A549 (cell line): Measurements from ENCODE around the gene GRID1. TPM values are rescaled to one million over a fixed set of nuclear protein-coding genes. Genes with fewer than 3 reads are reported as not detected.
"Not testable (repeated sequence)": the region's sequence is repeated elsewhere in the genome, so short reads cannot be mapped to it uniquely, and the experiment has no call there.

Source experiments
- ATAC-seq, 2 experiments: fragments of 200-7000 bp in 1 of 2; fragments of >200 bp in 1 of 2; cut with Nextera tagmentation in 1 of 2; cut with Tn5 transposase in 1 of 2; 3 replicates each; pipeline versions ENCODE4 v1.8.0 to v1.9.1; 2018 to 2020; ENCODE audit warnings: mild to moderate bottlenecking in 1 of 2, moderate library complexity in 1 of 2
- CTCF ChIA-PET: fragments of 300-600 bp; sonication (Branson Sonifier 250); formaldehyde crosslinking; extraction: SDS; loops from one replicate; lab custom pipeline; 2021; ENCODE audit warnings: antibody characterized with exemption, inconsistent platforms; lab: Yijun Ruan, JAX
- POLR2A ChIA-PET: fragments of 350-600 bp; formaldehyde crosslinking; extraction: SDS; loops from one replicate; lab custom pipeline; 2021; ENCODE audit warnings: antibody characterized with exemption, inconsistent platforms; lab: Yijun Ruan, JAX
- DNase-seq, 2 experiments: peaks; one replicate each; pipeline versions ENCODE4 v3.0.0 to v3.0.0-alpha.2; 2011 to 2016; ENCODE audit warnings: low read depth in 1 of 2, low spot score in 1 of 2
- FAIRE-seq: peaks from 2 replicates; lab custom pipeline; 2011; peaks lifted over from hg19 to GRCh38; lab: Jason Lieb, UNC
- H3K27ac ChIP-seq, 2 experiments: fragments of >200 bp; sonication (Bioruptor Twin); formaldehyde crosslinking; 3 replicates each; pipeline ENCODE4 v1.5.1; 2016 to 2017
- H3K4me1 ChIP-seq: fragments of >200 bp; sonication (Bioruptor Twin); formaldehyde crosslinking; 3 replicates; pipeline ENCODE4 v1.6.1; 2016
- H3K4me2 ChIP-seq: fragments of >200 bp; sonication (Bioruptor Twin); formaldehyde crosslinking; 3 replicates; pipeline ENCODE4 v1.6.1; 2016
- H3K4me3 ChIP-seq: fragments of >200 bp; sonication (Bioruptor Twin); formaldehyde crosslinking; 3 replicates; pipeline ENCODE4 v1.5.1; 2016
- H3K9me3 ChIP-seq: fragments of >200 bp; sonication (Bioruptor Twin); formaldehyde crosslinking; 3 replicates; pipeline ENCODE4 v1.6.1; 2016
- BHLHE40 ChIP-seq: IDR thresholded peaks from 2 replicates; pipeline ENCODE4 v1.6.1; 2012; ENCODE audit warnings: low read depth, low read length, inconsistent platforms
- CBX2 ChIP-seq: fragments of 200-600 bp; sonication (generic); IDR thresholded peaks from 2 replicates; pipeline ENCODE4 v1.6.1; 2016; ENCODE audit warnings: low read depth, mild to moderate bottlenecking, borderline replicate concordance
- CEBPB ChIP-seq, 2 experiments: fragments of >200 bp in 1 of 2; sonication (Bioruptor Twin) in 1 of 2; formaldehyde crosslinking in 1 of 2; IDR thresholded peaks; 2 replicates each; pipeline ENCODE4 v1.6.1; 2012 to 2016
- CHD2 ChIP-seq: fragments of 150-350 bp; IDR thresholded peaks from 2 replicates; pipeline ENCODE4 v1.6.1; 2014; ENCODE audit warnings: low read length; ENCODE audit not compliant: partially characterized antibody
- ESRRA ChIP-seq: fragments of 150-350 bp; IDR thresholded peaks from 2 replicates; pipeline ENCODE4 v1.6.1; 2014; ENCODE audit warnings: mild to moderate bottlenecking, low read length, borderline replicate concordance
- FOSL2 ChIP-seq, 2 experiments: fragments of 450-650 bp in 1 of 2; fragments of >200 bp in 1 of 2; sonication (Bioruptor Twin) in 1 of 2; formaldehyde crosslinking; IDR thresholded peaks; 2 replicates each; pipeline versions ENCODE4 v1.5.0 to v1.6.1; 2016 to 2020; ENCODE audit warnings: mild to moderate bottlenecking in 1 of 2, moderate library complexity in 1 of 2
- GATA3 ChIP-seq: IDR thresholded peaks from 2 replicates; pipeline ENCODE4 v1.6.1; 2012; ENCODE audit warnings: borderline replicate concordance
- HDAC2 ChIP-seq: fragments of 200-600 bp; sonication (generic); IDR thresholded peaks from 2 replicates; pipeline ENCODE4 v1.6.1; 2016
- JUN ChIP-seq, 2 experiments: fragments of >200 bp; sonication (Bioruptor Twin); formaldehyde crosslinking; IDR thresholded peaks; 2 replicates in 1 of 2; 3 replicates in 1 of 2; pipeline ENCODE4 v1.6.1; 2016 to 2017
- KDM5A ChIP-seq: fragments of 200-600 bp; sonication (generic); IDR thresholded peaks from 2 replicates; pipeline ENCODE4 v1.6.1; 2016; ENCODE audit warnings: antibody characterized with exemption, mild to moderate bottlenecking
- MAFK ChIP-seq: fragments of 450-650 bp; IDR thresholded peaks from 2 replicates; pipeline ENCODE4 v1.6.1; 2014; ENCODE audit not compliant: partially characterized antibody
- MAZ ChIP-seq: fragments of 150-350 bp; IDR thresholded peaks from 2 replicates; pipeline ENCODE4 v1.6.1; 2014; ENCODE audit warnings: antibody characterized with exemption, low read depth, low read length, borderline replicate concordance
- NPAS2 ChIP-seq: fragments of 250-450 bp; sonication (Bioruptor Pico); IDR thresholded peaks from 2 replicates; pipeline ENCODE4 v1.8.0; 2022; ENCODE audit warnings: mild to moderate bottlenecking, moderate library complexity, borderline replicate concordance
- NR3C1 ChIP-seq: fragments of >200 bp; sonication (Bioruptor Twin); formaldehyde crosslinking; IDR thresholded peaks from 3 replicates; pipeline ENCODE4 v1.6.1; 2017
- POLR2AphosphoS2 ChIP-seq: conservative IDR thresholded peaks from 2 replicates; pipeline ENCODE4 v1.6.1; 2012; ENCODE audit warnings: low read length, improper control_type of control experiment, inconsistent platforms
- RFX5 ChIP-seq: fragments of 450-650 bp; IDR thresholded peaks from 2 replicates; pipeline ENCODE4 v1.7.1; 2014; ENCODE audit warnings: antibody characterized with exemption, mild to moderate bottlenecking, moderate library complexity
- ZFP36 ChIP-seq: fragments of 450-650 bp; IDR thresholded peaks from 2 replicates; pipeline ENCODE4 v1.6.1; 2014; ENCODE audit warnings: borderline replicate concordance; ENCODE audit not compliant: partially characterized antibody
- WGBS: methylation state at CpG from one replicate; pipeline ENCODE4 v1.1.6; 2017; ENCODE audit errors: missing lambda C conversion rate; 5-methylcytosine and 5-hydroxymethylcytosine counted together
- polyA plus RNA-seq, 4 experiments: library from polyadenylated mRNA; depleted of rRNA in 3 of 4; stranded (reverse); fragments of >200 nt; fragmentation: RNase III in 1 of 4; extraction: RNeasy Plus Mini Kit Qiagen cat#74134 plus additional on column Dnase treatment in 1 of 4; gene quantifications; 2 replicates in 3 of 4; 3 replicates in 1 of 4; pipeline ENCODE4 v1.2.3, GENCODE V29; 2011 to 2017
- TF ChIP-seq, protein P1 (sequence below): IDR thresholded peaks from 2 replicates; pipeline ENCODE4 v1.6.1; 2012
- TF ChIP-seq, protein P2 (sequence below): fragments of >200 bp; sonication (Bioruptor Twin); formaldehyde crosslinking; IDR thresholded peaks from 3 replicates; pipeline ENCODE4 v1.6.1; 2016
- TF ChIP-seq, protein P3 (sequence below): fragments of 250-450 bp; sonication (Bioruptor Pico); IDR thresholded peaks from 2 replicates; pipeline ENCODE4 v1.5.0; 2021; ENCODE audit warnings: mild to moderate bottlenecking, moderate library complexity, borderline replicate concordance
- TF ChIP-seq, protein P4 (sequence below): fragments of 150-350 bp; IDR thresholded peaks from 2 replicates; pipeline ENCODE4 v1.6.1; 2014; ENCODE audit warnings: low read depth, mild to moderate bottlenecking, low read length

Gene GRID1
- polyA plus RNA-seq, 2 of the 4 experiments (the other 2 are of a cell fraction), result 0.14 to 0.30 TPM

DNA sequence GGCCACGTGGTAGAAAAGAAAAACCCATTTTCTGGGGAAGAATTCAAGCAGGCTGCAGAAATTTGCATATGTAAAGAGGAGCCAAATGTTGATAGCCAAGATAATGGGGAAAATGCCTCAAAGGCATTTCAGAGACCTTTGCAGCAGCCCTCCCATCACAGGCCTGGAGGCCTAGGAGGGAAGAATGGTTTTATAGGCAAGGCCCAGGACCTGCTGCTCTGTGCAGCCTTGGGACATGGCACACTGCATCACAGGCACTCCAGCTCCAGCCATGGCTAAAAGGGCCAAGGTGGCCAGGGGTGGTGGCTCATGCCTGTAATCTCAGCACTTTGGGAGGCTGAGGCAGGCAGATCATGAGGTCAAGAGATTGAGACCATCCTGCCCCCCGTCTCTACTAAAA lies 128.5 kb downstream of the GRID1 start:
- FAIRE-seq, H3K27ac ChIP-seq, H3K4me2 ChIP-seq, H3K4me3 ChIP-seq, POLR2A ChIA-PET, DNase-seq, H3K9me3 ChIP-seq, H3K4me1 ChIP-seq, ATAC-seq, CTCF ChIA-PET: not testable (repeated sequence)
- 7% methylated on average over 2 of the region's 2 CpGs for WGBS
- TF ChIP-seq ZFP36, result peak; percentile 22

DNA sequence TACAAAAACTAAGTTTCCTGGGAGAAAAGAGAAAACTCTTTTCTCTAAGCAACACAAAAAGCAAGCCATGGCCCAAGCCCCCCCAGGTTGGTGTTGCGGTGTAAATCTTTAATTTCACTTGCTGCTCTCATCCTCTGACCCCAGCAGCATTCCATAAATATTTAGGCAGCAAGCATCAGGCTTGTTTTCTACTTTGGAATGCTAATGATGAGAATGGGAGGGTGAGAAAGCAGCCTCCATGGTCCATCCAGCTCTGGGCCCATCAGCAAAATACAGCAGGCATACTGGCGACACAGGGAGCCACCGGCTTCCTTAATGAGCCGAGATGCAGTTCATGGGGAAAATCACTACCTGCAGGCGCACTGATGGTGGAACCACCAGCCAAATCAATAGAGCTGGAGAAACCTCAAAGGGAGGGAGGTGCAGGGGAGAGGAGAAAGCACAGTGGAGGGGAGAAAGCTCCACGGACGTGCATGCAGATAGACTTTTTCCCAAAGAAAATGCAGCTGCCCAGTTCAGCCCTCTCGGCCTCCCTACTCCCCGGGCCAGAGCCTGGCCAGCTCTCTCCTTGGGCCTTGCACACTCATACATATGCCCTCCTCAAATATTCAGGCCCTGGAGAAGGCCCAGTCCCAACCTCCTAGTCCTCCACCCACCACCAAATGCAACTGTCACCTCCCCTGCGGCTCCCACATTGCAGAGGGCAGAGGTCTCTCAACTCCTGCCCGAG lies 131.9 kb downstream of the GRID1 start:
- DNase-seq (no peak), ATAC-seq (no peak), FAIRE-seq (no peak)
- no peak for TF ChIP-seq HDAC2
- TF ChIP-seq, protein P1, sequence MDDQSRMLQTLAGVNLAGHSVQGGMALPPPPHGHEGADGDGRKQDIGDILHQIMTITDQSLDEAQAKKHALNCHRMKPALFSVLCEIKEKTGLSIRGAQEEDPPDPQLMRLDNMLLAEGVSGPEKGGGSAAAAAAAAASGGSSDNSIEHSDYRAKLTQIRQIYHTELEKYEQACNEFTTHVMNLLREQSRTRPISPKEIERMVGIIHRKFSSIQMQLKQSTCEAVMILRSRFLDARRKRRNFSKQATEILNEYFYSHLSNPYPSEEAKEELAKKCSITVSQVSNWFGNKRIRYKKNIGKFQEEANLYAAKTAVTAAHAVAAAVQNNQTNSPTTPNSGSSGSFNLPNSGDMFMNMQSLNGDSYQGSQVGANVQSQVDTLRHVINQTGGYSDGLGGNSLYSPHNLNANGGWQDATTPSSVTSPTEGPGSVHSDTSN, result no peak
- no peak for TF ChIP-seq ESRRA
- no peak for TF ChIP-seq KDM5A
- TF ChIP-seq BHLHE40, result no peak
- TF ChIP-seq, protein P2, sequence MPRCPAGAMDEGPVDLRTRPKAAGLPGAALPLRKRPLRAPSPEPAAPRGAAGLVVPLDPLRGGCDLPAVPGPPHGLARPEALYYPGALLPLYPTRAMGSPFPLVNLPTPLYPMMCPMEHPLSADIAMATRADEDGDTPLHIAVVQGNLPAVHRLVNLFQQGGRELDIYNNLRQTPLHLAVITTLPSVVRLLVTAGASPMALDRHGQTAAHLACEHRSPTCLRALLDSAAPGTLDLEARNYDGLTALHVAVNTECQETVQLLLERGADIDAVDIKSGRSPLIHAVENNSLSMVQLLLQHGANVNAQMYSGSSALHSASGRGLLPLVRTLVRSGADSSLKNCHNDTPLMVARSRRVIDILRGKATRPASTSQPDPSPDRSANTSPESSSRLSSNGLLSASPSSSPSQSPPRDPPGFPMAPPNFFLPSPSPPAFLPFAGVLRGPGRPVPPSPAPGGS, result no peak
- no peak for TF ChIP-seq CBX2
- TF ChIP-seq MAZ, result no peak
- TF ChIP-seq POLR2AphosphoS2, result no peak
- TF ChIP-seq RFX5, result no peak
- TF ChIP-seq GATA3, result no peak
- TF ChIP-seq, protein P3, sequence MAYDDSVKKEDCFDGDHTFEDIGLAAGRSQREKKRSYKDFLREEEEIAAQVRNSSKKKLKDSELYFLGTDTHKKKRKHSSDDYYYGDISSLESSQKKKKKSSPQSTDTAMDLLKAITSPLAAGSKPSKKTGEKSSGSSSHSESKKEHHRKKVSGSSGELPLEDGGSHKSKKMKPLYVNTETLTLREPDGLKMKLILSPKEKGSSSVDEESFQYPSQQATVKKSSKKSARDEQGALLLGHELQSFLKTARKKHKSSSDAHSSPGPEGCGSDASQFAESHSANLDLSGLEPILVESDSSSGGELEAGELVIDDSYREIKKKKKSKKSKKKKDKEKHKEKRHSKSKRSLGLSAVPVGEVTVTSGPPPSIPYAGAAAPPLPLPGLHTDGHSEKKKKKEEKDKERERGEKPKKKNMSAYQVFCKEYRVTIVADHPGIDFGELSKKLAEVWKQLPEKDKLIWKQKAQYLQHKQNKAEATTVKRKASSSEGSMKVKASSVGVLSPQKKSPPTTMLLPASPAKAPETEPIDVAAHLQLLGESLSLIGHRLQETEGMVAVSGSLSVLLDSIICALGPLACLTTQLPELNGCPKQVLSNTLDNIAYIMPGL, result no peak
- no peak for TF ChIP-seq CHD2
- Histone ChIP-seq H3K9me3 (no peaks in the 10 kb centered on the region), H3K4me3 (no peak overlapping the region), H3K4me1 (no peaks in the 10 kb centered on the region), H3K27ac (no peak overlapping the region), H3K4me2 (no peak overlapping the region)
- ChIA-PET CTCF (no interaction called here), POLR2A (no interaction called here)
- 52% methylated on average over 11 of the region's 11 CpGs for WGBS

DNA sequence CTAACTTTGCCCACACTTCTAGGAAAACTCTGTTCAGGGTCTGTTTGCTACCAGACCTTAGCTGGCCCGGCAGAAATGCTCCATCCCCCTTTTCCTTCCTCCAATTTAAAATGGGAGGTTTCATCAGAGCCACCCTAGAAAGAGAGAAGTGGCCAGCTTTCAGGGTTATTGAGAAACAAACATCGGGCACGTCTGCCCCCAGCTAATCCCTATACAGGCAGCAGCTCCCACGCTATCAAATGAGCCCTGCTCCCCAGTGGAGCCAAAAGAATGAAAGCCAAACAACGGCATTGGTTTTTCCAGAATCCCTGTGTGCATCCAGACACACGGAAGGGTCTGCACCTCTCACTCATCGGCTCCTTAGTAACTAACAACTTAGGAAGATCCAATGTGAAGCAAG lies 132.5 kb downstream of the GRID1 start:
- ATAC-seq (no peak), DNase-seq (no peak), FAIRE-seq (no peak)
- Histone ChIP-seq H3K4me2 (no peak overlapping the region), H3K9me3 (no peaks in the 10 kb centered on the region), H3K4me3 (no peak overlapping the region), H3K4me1 (no peaks in the 10 kb centered on the region), H3K27ac (no peak overlapping the region)
- 45% methylated on average over 7 of the region's 7 CpGs for WGBS
- no peak for TF ChIP-seq CEBPB (IDR thresholded peaks at IDR 0.05)
- no peak for TF ChIP-seq NPAS2
- no peak for TF ChIP-seq POLR2AphosphoS2
- TF ChIP-seq, protein P4, sequence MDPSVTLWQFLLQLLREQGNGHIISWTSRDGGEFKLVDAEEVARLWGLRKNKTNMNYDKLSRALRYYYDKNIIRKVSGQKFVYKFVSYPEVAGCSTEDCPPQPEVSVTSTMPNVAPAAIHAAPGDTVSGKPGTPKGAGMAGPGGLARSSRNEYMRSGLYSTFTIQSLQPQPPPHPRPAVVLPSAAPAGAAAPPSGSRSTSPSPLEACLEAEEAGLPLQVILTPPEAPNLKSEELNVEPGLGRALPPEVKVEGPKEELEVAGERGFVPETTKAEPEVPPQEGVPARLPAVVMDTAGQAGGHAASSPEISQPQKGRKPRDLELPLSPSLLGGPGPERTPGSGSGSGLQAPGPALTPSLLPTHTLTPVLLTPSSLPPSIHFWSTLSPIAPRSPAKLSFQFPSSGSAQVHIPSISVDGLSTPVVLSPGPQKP, result no peak
- TF ChIP-seq MAFK, result no peak
- no peak for TF ChIP-seq JUN (IDR thresholded peaks at IDR 0.05)
- TF ChIP-seq NR3C1, result no peak
- TF ChIP-seq FOSL2 (IDR thresholded peaks at IDR 0.05), result no peak
- TF ChIP-seq FOSL2 (CRISPR knock-in tag; IDR thresholded peaks at IDR 0.05), result no peak
- POLR2A ChIA-PET, result no interaction called here
- CTCF ChIA-PET, result no interaction called here
